Colonic mucosa (tissue), 4 donors: Measurements from ENCODE around the gene CSF1R. TPM values are rescaled to one million over a fixed set of nuclear protein-coding genes. Genes with fewer than 3 reads are reported as not detected.

ENCODE experiments used
- DNase-seq: peaks from one replicate; pipeline ENCODE4 v3.0.0-alpha.2; 2020
- H3K27ac ChIP-seq: fragments of 200-600 bp; one replicate; pipeline ENCODE4 v1.8.0; 2021
- H3K27me3 ChIP-seq: fragments of 200-600 bp; one replicate; pipeline ENCODE4 v1.8.0; 2021
- H3K36me3 ChIP-seq: fragments of 200-600 bp; one replicate; pipeline ENCODE4 v1.8.0; 2021
- H3K4me1 ChIP-seq: fragments of 200-600 bp; one replicate; pipeline ENCODE4 v1.8.0; 2021; ENCODE audit warnings: mild to moderate bottlenecking
- H3K4me3 ChIP-seq: fragments of 200-600 bp; one replicate; pipeline ENCODE4 v1.8.0; 2021
- H3K9ac ChIP-seq, 2 donors: one replicate each; pipeline ENCODE4 v1.7.0; 2013; ENCODE audit warnings: control low read depth in 2 of 2, low read depth in 2 of 2, low read length in 2 of 2
- H3K9me3 ChIP-seq: fragments of 200-600 bp; one replicate; pipeline ENCODE4 v1.8.0; 2021
- intact Hi-C: fragments of 100-400 bp; cut with DNase I; formaldehyde crosslinking; loops from one replicate; pipeline ENCODE4 v1.14.1; 2022
- total RNA-seq, 2 donors: library from RNA; stranded (reverse); fragmentation: NEBNext Ultra II Directional in 1 of 2; extraction: Animal tissue kit (Norgen Biotek cat#: 25700) in 1 of 2; gene quantifications; one replicate each; pipeline ENCODE4 v1.2.1, GENCODE V29; 2021
- TF ChIP-seq, protein P1 (sequence below): fragments of 200-600 bp; IDR thresholded peaks from one replicate; pipeline ENCODE4 v1.8.0; 2022; ENCODE audit warnings: antibody characterized with exemption, mild to moderate bottlenecking
- donor health status: healthy.
- donor health status: DM: no; HTN: no; CAD: no.
- donor health status: DM: no; HTN: no; CAD: no.

The CSF1R gene
- total RNA-seq, 2 donors from 2014 or later, result 7.2 to 26.1 TPM

DNA sequence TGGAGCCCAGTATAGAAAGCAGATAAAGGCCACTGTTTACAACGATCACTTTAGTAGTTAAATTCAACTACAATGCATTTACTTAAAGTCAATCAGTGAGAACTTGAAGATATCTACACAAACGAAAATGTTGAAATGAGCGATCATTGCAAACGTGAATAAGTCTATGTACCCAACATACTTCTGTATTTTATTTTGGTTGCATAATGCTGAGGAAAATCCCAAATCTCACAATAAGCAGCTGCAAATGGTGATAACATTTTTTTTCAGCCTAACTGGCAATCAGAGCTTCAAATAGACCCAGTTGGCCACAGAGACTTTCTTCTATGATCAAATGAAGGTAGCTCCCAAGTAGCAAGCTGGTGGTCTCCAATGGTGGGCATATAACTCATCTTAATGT is 37.2 kb upstream of the CSF1R start:
- no peaks in the 10 kb centered on the region for H3K27me3 ChIP-seq
- H3K4me3 ChIP-seq, result no peak overlapping the region
- no peak overlapping the region for H3K9ac ChIP-seq
- intact Hi-C loops, result loop anchor here (10.0 kb wide), 1 partner anchor 289 kb away; no protein-coding TSS in a partner anchor
- H3K4me1 ChIP-seq, result no peaks in the 10 kb centered on the region
- no peak for DNase-seq
- no peaks in the 10 kb centered on the region for H3K9me3 ChIP-seq
- TF ChIP-seq, protein P1, sequence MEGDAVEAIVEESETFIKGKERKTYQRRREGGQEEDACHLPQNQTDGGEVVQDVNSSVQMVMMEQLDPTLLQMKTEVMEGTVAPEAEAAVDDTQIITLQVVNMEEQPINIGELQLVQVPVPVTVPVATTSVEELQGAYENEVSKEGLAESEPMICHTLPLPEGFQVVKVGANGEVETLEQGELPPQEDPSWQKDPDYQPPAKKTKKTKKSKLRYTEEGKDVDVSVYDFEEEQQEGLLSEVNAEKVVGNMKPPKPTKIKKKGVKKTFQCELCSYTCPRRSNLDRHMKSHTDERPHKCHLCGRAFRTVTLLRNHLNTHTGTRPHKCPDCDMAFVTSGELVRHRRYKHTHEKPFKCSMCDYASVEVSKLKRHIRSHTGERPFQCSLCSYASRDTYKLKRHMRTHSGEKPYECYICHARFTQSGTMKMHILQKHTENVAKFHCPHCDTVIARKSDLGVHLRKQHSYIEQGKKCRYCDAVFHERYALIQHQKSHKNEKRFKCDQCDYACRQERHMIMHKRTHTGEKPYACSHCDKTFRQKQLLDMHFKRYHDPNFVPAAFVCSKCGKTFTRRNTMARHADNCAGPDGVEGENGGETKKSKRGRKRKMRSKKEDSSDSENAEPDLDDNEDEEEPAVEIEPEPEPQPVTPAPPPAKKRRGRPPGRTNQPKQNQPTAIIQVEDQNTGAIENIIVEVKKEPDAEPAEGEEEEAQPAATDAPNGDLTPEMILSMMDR, result no peak
- H3K27ac ChIP-seq, result no peak overlapping the region
- no peaks in the 10 kb centered on the region for H3K36me3 ChIP-seq

DNA sequence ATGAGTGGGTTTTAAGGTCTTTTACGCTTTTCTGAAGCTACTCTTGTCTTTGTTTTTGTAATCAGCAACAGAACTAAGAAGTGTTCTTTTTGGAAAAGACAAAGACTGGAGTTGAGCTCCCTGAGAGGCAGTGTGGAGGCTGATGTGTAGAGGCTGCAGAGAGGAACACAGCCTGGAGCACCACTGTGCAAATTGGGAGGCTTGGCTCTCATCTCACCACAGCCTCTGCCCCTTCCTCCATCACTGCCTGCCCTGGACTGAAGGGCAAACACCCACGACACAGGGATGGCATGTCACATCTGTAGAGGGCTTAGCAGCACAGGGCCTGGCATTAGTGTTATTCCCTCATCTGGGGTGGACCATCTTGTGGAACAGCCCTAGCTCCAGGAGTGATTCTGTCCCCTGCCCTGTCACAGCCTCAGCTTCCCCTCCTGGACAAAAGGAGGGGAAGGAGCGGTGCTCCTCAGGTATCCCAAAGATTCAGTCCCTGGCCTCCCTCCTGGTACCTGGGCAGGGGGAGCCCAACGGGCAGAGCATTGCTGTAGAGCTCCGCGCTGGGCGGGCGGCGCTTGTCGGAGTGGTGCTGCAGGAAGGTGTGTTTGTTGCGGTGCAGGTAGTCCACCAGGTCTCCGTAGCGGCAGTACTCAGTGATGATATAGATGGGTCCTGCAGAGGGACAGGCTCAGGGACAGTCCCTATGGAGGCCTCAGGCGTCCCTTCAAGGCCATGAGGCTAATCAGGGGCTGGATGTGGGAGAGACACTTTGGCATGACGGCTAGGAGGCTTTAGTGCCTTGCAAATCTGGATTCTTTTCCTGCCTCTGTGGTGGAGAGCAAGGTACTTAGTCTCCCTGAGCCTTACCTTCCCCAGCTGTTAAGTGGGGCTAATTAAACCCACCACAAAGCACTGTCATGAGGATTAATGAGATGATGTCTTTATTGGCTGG is 36.5 kb upstream of the CSF1R start:
- no peaks in the 10 kb centered on the region for H3K9me3 ChIP-seq
- TF ChIP-seq, protein P1, result no peak
- no peak overlapping the region for H3K4me3 ChIP-seq
- intact Hi-C loops, result loop anchor here (10.0 kb wide), 1 partner anchor 288 kb away; no protein-coding TSS in a partner anchor
- H3K27ac ChIP-seq, result no peak overlapping the region
- H3K27me3 ChIP-seq, result no peaks in the 10 kb centered on the region
- no peaks in the 10 kb centered on the region for H3K36me3 ChIP-seq
- DNase-seq, result no peak
- H3K9ac ChIP-seq, result no peak overlapping the region
- H3K4me1 ChIP-seq, result no peaks in the 10 kb centered on the region

DNA sequence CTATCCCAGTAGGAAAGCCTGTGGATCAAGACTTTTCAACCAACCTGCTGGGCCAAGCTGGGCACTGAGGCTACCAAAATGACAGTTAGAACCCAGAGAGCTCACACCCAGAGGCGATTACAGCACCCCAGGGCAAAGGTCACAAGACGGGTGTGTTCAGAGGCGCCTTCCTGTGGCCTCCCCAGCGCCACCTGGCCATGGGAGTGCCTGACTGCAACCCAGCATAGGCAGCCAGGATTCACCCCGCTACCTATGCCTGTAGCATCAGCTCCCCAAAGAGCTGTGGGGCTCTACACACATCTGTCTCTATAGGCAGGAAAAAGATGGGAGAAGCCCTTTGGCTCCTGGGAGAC is 35.8 kb upstream of the CSF1R start:
- no peaks in the 10 kb centered on the region for H3K36me3 ChIP-seq
- H3K9ac ChIP-seq, result peak overlapping the region; percentile 27 to 30
- H3K27ac ChIP-seq, result no peak overlapping the region
- TF ChIP-seq, protein P1, result peak; percentile 56
- no peaks in the 10 kb centered on the region for H3K27me3 ChIP-seq
- intact Hi-C loops, result loop anchor here (10.0 kb wide), 1 partner anchor 287 kb away; no protein-coding TSS in a partner anchor
- no peaks in the 10 kb centered on the region for H3K4me1 ChIP-seq
- H3K9me3 ChIP-seq, result no peaks in the 10 kb centered on the region
- DNase-seq, result peak; percentile 89
- H3K4me3 ChIP-seq, result no peak overlapping the region

DNA sequence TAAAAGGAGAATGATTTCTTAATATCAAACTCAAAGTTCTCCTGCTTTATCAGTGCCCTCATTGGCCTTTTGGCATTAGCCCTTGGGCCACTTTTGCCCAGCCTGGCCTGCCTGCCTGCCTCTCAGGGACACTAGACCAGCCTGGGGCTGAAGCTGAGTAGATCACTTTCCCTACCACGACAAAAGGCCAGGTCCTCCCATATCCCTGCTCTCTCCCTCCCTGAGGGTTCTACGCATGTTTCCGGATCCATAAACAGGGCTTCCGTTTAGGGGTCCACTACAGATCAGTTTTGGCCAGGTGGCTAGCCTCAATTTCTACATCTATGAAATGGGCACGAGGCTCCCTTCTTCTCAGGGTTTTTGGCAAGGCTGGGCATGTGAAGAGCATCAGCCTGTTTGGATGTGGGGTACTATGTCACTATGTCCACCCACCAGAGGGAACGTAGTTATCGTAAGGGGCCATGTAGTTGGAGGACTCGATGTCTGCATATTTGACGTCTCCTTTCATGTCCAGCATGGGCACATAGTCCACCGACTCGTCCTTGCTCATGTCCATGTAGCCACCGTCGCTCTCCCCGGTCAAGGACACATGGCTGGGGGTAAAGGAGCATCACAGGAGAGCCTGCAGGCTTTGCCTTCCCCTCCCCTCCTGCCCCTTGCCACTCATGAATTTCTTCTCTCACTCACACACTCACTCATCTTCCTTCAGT is 35.2 kb upstream of the CSF1R start:
- H3K4me3 ChIP-seq, result no peak overlapping the region
- TF ChIP-seq, protein P1, result no peak
- no peak for DNase-seq
- H3K9ac ChIP-seq, result peak overlapping the region; percentile 27 to 30
- H3K27me3 ChIP-seq, result no peaks in the 10 kb centered on the region
- H3K27ac ChIP-seq, result no peak overlapping the region
- H3K9me3 ChIP-seq, result no peaks in the 10 kb centered on the region
- H3K4me1 ChIP-seq, result no peaks in the 10 kb centered on the region
- intact Hi-C loops, result loop anchor here (10.0 kb wide), 1 partner anchor 287 kb away; no protein-coding TSS in a partner anchor
- no peaks in the 10 kb centered on the region for H3K36me3 ChIP-seq

DNA sequence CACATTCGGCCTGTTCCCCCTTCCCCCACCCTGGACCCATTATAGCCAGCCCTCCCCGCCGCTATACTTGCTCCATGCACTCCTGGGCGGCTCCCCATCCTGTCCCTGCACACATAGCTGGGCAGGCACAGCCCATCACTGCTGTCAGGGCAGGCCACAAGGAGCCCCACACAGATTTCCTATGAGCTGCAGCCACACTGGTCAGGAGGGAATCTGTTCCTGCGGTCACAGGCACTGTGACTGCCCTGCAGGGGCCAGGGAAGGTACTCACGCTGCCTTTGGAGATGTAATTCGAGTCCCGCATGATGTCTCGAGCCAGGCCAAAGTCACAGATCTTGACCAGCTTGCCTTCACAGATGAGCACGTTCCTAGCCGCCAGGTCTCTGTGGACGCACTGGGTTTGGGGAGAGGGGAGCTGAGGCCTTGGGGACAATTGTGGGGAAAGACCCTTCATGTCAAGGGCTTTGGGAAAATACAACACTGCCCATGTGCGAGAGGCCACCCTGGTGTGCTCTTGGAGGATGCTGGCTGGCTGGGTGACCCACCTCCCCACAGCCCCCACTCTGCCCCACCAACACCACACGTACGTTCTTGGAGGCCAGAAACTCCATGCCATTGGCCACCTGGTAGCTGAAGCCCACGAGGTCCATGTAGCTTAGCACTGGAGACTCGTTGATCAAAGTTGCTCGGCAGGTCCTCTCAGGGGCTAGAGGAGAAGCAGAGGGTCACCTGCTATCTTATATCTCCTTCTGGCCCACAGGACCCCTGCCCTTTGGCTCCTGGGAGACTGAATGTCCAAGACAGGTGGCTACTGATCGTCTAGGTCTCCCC is 34.5 kb upstream of the CSF1R start:
- TF ChIP-seq, protein P1, result no peak
- H3K4me3 ChIP-seq, result no peak overlapping the region
- H3K27ac ChIP-seq, result no peak overlapping the region
- no peaks in the 10 kb centered on the region for H3K4me1 ChIP-seq
- intact Hi-C loops, result loop anchor here (10.0 kb wide), 1 partner anchor 286 kb away; no protein-coding TSS in a partner anchor
- no peaks in the 10 kb centered on the region for H3K36me3 ChIP-seq
- no peaks in the 10 kb centered on the region for H3K9me3 ChIP-seq
- no peaks in the 10 kb centered on the region for H3K27me3 ChIP-seq
- DNase-seq, result no peak
- H3K9ac ChIP-seq, result no peak overlapping the region
